HG03103 (cell line): ENCODE measurements around the gene TSHR.
A peak's percentile ranks its signal among the peaks of the same experiment; 100 is the strongest.
"Not testable (repeated sequence)": the region's sequence is repeated elsewhere in the genome, so short reads cannot be mapped to it uniquely, and the experiment has no call there.

ENCODE experiments used
- ATAC-seq: cut with Tn5 transposase; IDR thresholded peaks from one replicate; pipeline ENCODE4 v1.9.1; 2021; ENCODE audit warnings: low read depth; ENCODE audit not compliant: unreplicated experiment

Gene TSHR

GRCh38 chr14:80955416-80955941 is at the start of gene TSHR:
Gene TSHR (plus strand): TSS chr14:80955621. CDS start chr14:80955681, 60 bp downstream.
- no peak for ATAC-seq

GRCh38 chr14:80906336-80906735 is 49.1 kb upstream of the TSHR start:
- no peak for ATAC-seq

GRCh38 chr14:80906946-80907345 is 48.5 kb upstream of the TSHR start:
- ATAC-seq, result no peak

- ATAC-seq, result not testable (repeated sequence)
Observed at GRCh38 chr14:80912013-80912412, 43.4 kb upstream of the TSHR start.

- no peak for ATAC-seq
Observed at GRCh38 chr14:80919622-80920021, 35.8 kb upstream of the TSHR start.

GRCh38 chr14:80923368-80923767 is 32.1 kb upstream of the TSHR start:
- ATAC-seq, result no peak

GRCh38 chr14:80924365-80925103 is 30.9 kb upstream of the TSHR start:
- no peak for ATAC-seq

- no peak for ATAC-seq
Observed at GRCh38 chr14:80926397-80927082, 28.9 kb upstream of the TSHR start.

GRCh38 chr14:80927083-80927989 is 28.1 kb upstream of the TSHR start:
- ATAC-seq, result no peak

GRCh38 chr14:80930095-80930494 is 25.3 kb upstream of the TSHR start:
- ATAC-seq, result no peak

- ATAC-seq, result peak; percentile 97
Observed at GRCh38 chr14:80930836-80931389, 24.5 kb upstream of the TSHR start.

- no peak for ATAC-seq
Observed at GRCh38 chr14:80933282-80933681, 22.1 kb upstream of the TSHR start.

- no peak for ATAC-seq
Observed at GRCh38 chr14:80933686-80934085, 21.7 kb upstream of the TSHR start.

GRCh38 chr14:80940146-80940545 is 15.3 kb upstream of the TSHR start:
- no peak for ATAC-seq

GRCh38 chr14:80941241-80942185 is 13.9 kb upstream of the TSHR start, which contains the start of gene CEP128:
Gene CEP128 (minus strand): TSS chr14:80941738.
- ATAC-seq, result peak; percentile 96

GRCh38 chr14:80942191-80942600 is 13.2 kb upstream of the TSHR start:
- ATAC-seq, result peak; percentile 16

- no peak for ATAC-seq
Observed at GRCh38 chr14:80944861-80945617, 10.4 kb upstream of the TSHR start.

- ATAC-seq, result no peak
Observed at GRCh38 chr14:80946187-80946586, 9.2 kb upstream of the TSHR start.

- no peak for ATAC-seq
Observed at GRCh38 chr14:80946797-80947196, 8.6 kb upstream of the TSHR start.
